Chondrocyte (in vitro differentiated cells): ENCODE results near the gene AKAP8L. TPM values are rescaled to one million over a fixed set of nuclear protein-coding genes. Genes with fewer than 3 reads are reported as not detected.
A peak's percentile ranks its signal among the peaks of the same experiment; 100 is the strongest.

Experiments used
- DNase-seq: peaks from one replicate; pipeline ENCODE4 v3.0.0; 2021; ENCODE audit warnings: mixed read lengths, low spot score
- H3K27ac Mint-ChIP-seq: one replicate; pipeline ENCODE4 v1.8.0; 2021; ENCODE audit warnings: mild to moderate bottlenecking, moderate library complexity, mixed read lengths; ENCODE audit not compliant: unreplicated experiment
- H3K27me3 Mint-ChIP-seq: 2 replicates; pipeline ENCODE4 v1.8.0; 2021; ENCODE audit warnings: low read depth, mixed read lengths
- H3K36me3 Mint-ChIP-seq: 2 replicates; pipeline ENCODE4 v1.8.0; 2021; ENCODE audit warnings: low read depth, mixed read lengths
- H3K4me1 Mint-ChIP-seq: 2 replicates; pipeline ENCODE4 v1.8.0; 2021; ENCODE audit warnings: low read depth, mild to moderate bottlenecking, mixed read lengths
- H3K4me3 Mint-ChIP-seq: one replicate; pipeline ENCODE4 v1.8.0; 2021; ENCODE audit warnings: mild to moderate bottlenecking, moderate library complexity, mixed read lengths; ENCODE audit not compliant: unreplicated experiment
- H3K9me3 Mint-ChIP-seq: 2 replicates; pipeline ENCODE4 v1.8.0; 2021; ENCODE audit warnings: low read depth, mixed read lengths
- CTCF ChIP-seq: fragments of 200-600 bp; sonication (generic); IDR thresholded peaks from 2 replicates; pipeline ENCODE4 v1.5.0; 2021; ENCODE audit warnings: antibody characterized with exemption, mild to moderate bottlenecking, moderate library complexity
- total RNA-seq: library from RNA; stranded (reverse); gene quantifications from 3 replicates; pipeline ENCODE4 v1.2.1, GENCODE V29; 2021

The AKAP8L gene
- total RNA-seq, 1 donor from 2014 or later: 76.0 TPM

- TF ChIP-seq CTCF: no peak
- Mint-ChIP-seq H3K27ac (no peak overlapping the region), H3K4me1 (peaks cover 4% of the 10 kb centered on the region), H3K4me3 (no peak overlapping the region), H3K27me3 (peaks cover 24% of the 10 kb centered on the region), H3K36me3 (no peaks in the 10 kb centered on the region), H3K9me3 (no peaks in the 10 kb centered on the region)
- DNase-seq: no peak
These were observed 45.1 kb upstream of the AKAP8L start for GRCh38 chr19:15463861-15464371.

GRCh38 chr19:15461694-15462093 is 42.9 kb upstream of the AKAP8L start:
- no peak overlapping the region for H3K27ac Mint-ChIP-seq

GRCh38 chr19:15457701-15458484 is 39.1 kb upstream of the AKAP8L start:
- H3K27me3 Mint-ChIP-seq: peaks cover 38% of the 10 kb centered on the region
- peaks cover 3% of the 10 kb centered on the region for H3K4me1 Mint-ChIP-seq
- no peaks in the 10 kb centered on the region for H3K9me3 Mint-ChIP-seq
- H3K4me3 Mint-ChIP-seq: peak overlapping the region; percentile 16
- no peak overlapping the region for H3K27ac Mint-ChIP-seq
- TF ChIP-seq CTCF: no peak
- DNase-seq: peak; percentile 82
- H3K36me3 Mint-ChIP-seq: no peaks in the 10 kb centered on the region

More at GRCh38 chr19:15461694-15462093, 42.9 kb upstream of the AKAP8L start:
- Mint-ChIP-seq H3K36me3 (no peaks in the 10 kb centered on the region), H3K9me3 (no peaks in the 10 kb centered on the region), H3K27me3 (peaks cover 21% of the 10 kb centered on the region), H3K4me3 (no peak overlapping the region), H3K4me1 (peaks cover under 1% of the 10 kb centered on the region)
- no peak for TF ChIP-seq CTCF
- no peak for DNase-seq

GRCh38 chr19:15456871-15457700 is 38.3 kb upstream of the AKAP8L start:
- H3K9me3 Mint-ChIP-seq: no peaks in the 10 kb centered on the region
- peaks cover 38% of the 10 kb centered on the region for H3K27me3 Mint-ChIP-seq
- no peak overlapping the region for H3K27ac Mint-ChIP-seq
- H3K4me3 Mint-ChIP-seq: no peak overlapping the region
- H3K4me1 Mint-ChIP-seq: peaks cover 8% of the 10 kb centered on the region
- TF ChIP-seq CTCF: no peak
- no peak for DNase-seq
- H3K36me3 Mint-ChIP-seq: no peaks in the 10 kb centered on the region

GRCh38 chr19:15456441-15456840 is 37.7 kb upstream of the AKAP8L start:
- TF ChIP-seq CTCF: no peak
- Mint-ChIP-seq H3K9me3 (no peaks in the 10 kb centered on the region), H3K36me3 (no peaks in the 10 kb centered on the region), H3K27ac (no peak overlapping the region), H3K4me1 (peaks cover 10% of the 10 kb centered on the region), H3K27me3 (peaks cover 33% of the 10 kb centered on the region), H3K4me3 (no peak overlapping the region)
- no peak for DNase-seq
